ENCODE data around the gene ABCB9.
A peak's percentile ranks its signal among the peaks of the same experiment; 100 is the strongest.

Gene ABCB9

DNA sequence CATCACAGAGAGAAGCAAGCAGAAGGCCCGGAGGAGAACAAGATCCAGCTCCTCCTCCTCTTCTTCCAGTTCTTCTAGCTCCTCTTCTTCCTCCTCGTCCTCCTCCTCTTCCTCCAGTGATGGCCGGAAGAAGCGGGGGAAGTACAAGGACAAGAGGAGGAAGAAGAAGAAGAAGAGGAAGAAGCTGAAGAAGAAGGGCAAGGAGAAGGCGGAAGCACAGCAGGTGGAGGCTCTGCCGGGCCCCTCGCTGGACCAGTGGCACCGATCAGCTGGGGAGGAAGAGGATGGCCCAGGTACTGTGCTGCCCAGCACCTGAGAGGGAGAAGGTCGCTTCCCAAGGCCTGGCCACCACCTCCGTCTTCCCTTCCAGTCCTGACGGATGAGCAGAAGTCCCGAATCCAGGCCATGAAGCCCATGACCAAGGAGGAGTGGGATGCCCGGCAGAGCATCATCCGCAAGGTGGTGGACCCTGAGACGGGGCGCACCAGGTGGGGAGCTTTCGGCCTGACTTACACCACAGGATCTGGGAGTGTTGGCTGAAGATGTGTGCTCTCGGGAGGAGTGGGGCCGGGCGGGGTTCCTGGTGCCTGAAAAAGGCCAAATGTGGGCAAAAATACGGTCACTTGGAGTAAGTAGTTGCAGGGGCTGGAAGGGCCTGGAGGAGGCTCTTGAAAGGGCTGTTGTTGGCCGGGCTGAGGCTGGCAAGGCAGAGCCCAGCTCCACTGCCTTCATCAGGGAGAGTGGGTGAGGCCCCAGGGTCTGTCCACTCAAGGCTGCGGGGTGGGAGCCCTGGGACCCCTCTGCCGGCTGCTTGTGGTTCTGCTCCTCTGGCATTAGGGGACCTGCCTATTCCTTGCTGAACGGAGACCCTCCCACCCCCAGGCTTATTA, 15.6 kb upstream of the ABCB9 start:
- no peak for DNase-seq (ENCODE audit: low read depth)

DNA sequence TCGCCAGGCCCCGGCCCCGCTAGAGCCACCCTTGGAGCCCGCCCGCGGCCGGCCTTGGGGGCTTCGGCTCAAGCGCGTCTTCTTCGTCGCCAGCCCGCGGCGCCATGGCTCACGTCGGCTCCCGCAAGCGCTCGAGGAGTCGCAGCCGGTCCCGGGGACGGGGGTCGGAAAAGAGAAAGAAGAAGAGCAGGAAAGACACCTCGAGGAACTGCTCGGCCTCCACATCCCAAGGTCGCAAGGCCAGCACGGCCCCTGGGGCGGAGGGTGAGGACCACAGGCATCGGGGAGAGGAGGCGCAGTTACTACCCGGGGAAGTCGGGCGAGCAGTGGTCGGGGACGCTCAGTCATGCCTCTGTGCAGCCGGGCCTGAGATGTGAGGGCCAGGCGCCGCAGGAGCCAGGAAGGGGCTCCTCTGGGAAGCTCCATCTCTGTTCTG, 14.8 kb upstream of the ABCB9 start:
- DNase-seq (ENCODE audit: low read depth), result no peak

DNA sequence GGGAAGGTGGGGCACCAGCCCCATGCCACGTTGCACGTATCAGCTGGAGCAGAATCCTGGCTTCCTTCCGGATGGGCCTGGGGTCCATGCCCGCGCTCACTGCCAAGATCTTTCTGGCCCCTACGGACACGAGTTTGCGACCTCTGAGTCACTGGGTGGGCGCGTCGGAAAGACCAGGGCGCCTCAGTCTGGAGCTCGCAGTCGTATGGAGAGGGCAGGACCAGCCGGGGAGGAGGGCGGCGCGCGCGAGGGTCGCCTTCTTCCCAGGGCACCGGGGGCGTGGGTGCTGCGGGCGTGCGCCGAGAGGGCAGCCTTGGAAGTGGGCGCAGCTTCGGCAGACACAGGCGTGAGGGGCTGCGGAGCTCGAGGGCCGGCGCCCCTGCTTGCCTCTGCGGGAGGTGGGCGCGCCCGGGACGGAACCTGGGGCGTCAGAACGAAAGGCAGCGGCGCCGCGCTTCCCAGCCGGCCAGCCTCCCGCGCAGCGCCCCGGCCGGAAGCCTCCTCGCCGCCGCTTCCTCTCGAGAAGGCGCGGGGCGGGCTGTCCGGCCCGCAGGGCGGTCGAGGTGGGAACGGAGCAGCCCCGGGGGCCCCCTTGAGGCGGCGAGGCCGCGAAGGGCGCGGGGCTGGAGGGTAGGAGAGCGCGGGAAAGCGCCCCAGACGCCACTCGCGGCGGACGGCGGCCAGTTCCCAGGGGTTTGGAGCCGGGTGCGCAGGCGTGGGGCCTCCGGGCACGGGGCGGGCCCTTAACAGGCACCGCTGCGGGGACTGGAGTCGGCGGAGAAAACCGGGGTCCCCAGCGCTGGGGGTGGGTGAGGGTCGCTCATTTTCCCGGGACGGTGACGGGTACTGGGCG, 14.1 kb upstream of the ABCB9 start, which contains the start of gene ARL6IP4:
TSS of gene ARL6IP4 (plus strand) at position 499 of the 853 bp plus-strand sequence. CDS start 459 bp downstream, outside the sequence.
- peak; percentile 43 for DNase-seq (ENCODE audit: low read depth)

DNA sequence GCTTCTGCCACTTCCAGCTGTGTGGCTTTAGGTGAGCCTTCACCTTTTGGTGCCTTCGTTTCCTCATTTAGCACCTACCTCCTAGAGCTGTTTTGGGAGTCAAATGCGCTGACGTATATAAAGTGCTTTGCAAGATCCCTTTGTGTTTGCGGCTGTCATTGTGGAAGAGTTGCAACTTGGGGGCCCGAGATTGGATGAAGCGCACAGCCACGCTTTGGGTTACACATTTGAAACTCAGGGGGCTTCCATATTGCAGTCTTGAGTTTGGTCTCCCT, 13.6 kb upstream of the ABCB9 start:
- DNase-seq (ENCODE audit: low read depth), result no peak

DNA sequence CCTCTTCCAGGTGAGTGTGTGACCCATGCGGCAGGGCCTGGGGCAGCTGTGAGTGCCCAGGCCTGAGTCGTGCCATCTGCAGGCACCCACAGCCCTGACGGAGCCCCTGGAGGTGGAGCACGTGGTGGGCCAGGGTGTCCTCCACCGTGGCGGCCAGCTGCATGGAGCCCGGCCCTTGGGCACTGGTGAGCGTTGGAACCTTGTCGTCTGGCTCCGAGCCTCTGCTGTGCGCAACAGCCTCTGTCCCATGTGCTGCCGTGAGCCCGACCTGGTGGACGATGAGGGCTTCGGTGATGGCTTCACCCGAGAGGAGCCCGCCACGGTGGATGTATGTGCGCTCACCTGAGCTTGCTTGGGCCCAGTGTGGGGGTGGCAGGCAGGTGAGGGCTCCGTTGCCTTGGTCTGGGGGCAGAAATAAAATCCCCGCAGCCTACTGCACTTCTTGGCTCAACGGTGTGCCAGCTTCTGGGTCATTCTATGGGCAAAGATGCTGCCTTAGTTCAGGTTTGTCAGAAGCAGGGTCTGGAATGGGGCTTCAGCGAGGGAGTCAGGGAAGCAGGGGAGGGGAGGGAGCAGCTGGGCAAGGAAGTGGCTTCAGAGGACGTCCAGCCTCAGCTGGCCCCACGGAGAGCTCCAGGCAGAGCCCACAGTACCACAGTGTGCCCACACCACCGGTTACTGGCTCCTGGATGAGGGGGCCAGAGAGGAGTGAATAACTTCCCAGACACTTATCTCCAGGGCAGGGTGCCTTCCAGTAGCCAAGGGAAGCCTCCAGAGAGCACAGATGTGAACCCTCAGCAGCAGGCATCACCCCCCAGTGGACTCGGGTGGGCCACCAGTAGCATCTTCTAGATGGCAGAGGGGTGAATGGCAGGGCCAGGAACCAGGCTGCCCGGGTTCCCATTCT, 13.0 kb upstream of the ABCB9 start:
- no peak for DNase-seq (ENCODE audit: low read depth)

- DNase-seq (ENCODE audit: low read depth), result no peak
Measured at GRCh38 chr12:122978507-122978955, 12.3 kb upstream of the ABCB9 start.

- no peak for DNase-seq (ENCODE audit: low read depth)
Measured at GRCh38 chr12:122977655-122978392, 11.6 kb upstream of the ABCB9 start.

DNA sequence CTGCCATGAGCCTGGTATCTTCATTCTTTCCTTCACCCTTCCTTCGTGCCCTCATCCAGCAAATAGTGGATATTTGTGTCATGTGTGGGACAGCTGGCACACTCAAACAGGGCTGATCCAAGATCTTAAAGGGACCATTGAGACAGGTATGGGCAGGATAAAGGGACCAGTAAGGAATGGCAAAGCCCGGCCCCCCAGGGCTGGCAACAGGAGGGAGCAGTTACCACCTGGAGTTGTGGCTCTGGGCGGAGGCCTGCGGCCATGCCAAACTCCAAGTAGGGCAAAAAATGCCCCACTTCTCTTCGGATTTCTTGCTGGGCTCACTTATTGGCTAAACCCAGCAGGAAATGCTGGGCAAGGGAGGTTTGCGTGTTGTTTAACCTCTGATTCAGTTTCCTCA, 10.9 kb upstream of the ABCB9 start:
- no peak for DNase-seq (ENCODE audit: low read depth)

DNA sequence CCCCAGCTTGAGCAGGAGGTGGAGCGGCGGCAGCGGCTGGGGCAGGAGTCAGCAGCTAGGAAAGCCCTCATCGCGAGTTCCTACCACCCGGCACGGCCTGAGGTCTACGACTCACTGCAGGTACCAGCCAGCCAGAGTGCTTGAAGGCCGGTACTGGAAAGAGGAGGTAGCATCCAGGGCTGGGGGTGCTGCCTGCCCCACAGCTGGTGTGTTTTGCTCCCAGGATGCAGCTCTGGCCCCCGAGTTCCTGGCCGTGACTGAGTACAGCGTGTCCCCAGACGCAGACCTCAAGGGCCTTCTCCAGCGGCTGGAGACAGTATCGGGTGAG, 10.3 kb upstream of the ABCB9 start:
- DNase-seq (ENCODE audit: low read depth), result no peak

DNA sequence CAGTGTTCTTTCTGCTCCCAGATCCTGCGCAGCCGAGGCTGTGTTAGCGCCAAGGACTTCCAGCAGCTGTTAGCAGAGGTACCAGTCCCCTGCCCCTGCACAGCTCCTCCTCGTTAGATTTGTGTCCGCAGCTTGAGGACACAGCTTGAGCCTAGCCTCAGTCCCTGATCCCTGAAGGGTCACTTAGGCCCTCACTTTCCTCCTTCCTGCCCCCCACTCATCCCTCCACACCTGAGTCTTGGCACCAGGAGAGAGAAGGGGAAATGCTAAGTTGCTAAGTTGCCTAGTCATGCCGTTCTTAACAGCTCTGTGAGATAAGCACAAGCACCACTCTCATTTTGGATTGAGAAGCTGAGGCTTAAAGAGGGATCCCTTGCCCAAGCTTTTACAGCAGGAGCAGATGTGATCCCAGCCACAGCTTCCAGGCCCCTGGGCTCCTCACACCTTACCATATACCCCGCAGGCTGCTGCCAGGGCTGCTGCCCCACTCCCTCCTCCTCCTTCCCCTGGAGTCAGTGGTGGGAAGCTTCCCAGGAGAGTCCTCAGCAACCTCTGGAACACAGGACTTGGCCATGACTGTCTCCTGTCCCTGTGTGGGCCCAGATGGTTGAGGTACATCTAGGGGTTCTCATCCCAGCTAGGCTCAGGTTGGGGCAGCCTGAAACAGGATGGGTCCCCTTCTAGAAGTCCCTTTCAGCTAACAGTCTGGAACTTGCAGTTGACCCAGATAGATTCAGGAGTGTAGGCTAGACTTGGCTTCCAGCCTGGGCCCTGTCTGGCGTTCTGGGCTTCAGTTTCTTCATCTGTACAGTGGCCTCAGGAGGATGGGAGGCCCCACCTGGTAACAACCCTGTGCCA, 9.8 kb upstream of the ABCB9 start:
- DNase-seq (ENCODE audit: low read depth), result no peak

DNA sequence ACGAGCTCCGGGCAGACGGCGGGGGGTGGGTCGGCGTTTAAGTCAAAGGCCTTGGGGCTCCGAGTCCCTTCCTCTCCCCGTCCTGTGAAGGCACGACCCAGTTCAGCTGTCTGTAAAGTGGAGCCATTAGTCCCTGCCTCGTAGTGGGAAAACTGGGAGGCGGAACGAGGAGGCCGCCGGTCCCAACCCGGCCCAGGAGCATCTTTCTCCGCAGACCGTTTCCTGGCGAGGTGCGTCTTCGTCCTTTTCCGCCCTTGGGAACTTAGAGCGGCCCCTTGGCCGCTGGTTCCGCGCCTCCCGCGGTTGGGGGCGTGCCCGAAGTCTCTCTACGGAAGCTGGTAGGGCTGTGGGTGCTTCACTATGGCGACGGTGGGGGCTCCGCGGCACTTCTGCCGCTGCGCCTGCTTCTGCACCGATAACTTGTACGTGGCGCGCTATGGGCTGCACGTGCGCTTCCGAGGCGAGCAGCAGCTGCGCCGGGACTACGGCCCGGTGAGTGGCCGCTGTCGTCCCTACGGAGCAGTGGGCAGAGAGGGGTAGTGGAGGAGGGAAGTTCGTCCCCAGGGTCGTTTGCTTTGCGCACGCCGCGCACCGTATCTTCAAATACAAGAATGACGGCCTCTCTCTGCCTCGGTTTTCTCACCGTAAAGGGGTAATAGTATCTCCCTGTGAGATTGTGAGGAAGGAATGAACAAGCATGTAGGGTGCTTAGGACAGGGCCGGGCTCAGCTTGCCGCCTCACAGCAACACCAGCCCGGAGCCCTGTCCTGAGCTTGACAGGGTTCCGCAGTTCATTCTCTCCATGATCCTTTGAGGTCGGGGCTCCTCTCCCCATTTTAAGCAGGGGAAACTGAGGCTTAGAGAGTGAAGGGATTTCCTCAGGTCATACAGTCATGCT, 8.9 kb upstream of the ABCB9 start, which contains the start of gene OGFOD2:
TSS of gene OGFOD2 (plus strand) at position 353 of the 898 bp plus-strand sequence. CDS start at position 361, 8 bp downstream.
- peak; percentile 87 for DNase-seq (ENCODE audit: low read depth)

- peak; percentile 98 for DNase-seq (ENCODE audit: low read depth)
Measured at GRCh38 chr12:122974274-122974891, 8.1 kb upstream of the ABCB9 start.

DNA sequence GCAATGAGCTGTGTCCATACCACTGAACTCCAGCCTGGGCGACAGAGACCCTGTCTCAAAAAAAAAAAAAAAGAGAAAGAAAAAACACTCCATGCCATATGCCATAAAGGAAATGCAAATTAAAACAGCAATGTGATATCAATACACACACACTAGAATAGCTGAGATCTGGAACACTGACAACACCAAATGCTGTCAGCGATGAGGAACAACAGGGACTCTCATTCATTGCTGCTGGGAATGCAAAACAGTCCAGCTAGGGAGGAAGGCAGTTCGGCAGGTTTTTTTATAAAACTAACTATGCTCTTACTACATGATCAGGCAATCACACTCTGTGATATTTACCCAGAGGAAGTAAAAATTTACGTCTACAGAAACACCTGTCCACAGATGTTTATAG, 3.4 kb upstream of the ABCB9 start:
- DNase-seq (ENCODE audit: low read depth), result no peak

DNA sequence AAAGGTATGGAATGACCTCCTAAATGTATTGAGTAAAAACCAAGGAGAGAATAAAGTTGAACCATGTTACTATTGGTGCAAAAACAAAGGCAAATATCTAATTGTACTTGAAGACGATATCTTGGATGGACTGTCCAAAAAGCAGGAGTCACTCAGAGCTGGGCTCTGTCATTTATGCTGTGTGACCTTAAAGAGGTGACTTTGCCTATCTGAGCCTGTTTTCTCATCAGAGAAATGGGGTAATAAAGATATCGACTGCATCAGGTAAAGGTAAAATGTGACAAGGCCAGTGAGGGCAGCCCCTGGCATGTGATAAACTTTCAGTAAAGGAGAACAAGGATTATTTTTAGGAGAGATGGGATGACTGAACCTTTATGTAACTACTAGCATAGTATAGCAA, 1.8 kb upstream of the ABCB9 start:
- DNase-seq (ENCODE audit: low read depth), result no peak

GRCh38 chr12:122966743-122967550, 684 bp upstream of the ABCB9 start:
- DNase-seq (ENCODE audit: low read depth), result no peak

DNA sequence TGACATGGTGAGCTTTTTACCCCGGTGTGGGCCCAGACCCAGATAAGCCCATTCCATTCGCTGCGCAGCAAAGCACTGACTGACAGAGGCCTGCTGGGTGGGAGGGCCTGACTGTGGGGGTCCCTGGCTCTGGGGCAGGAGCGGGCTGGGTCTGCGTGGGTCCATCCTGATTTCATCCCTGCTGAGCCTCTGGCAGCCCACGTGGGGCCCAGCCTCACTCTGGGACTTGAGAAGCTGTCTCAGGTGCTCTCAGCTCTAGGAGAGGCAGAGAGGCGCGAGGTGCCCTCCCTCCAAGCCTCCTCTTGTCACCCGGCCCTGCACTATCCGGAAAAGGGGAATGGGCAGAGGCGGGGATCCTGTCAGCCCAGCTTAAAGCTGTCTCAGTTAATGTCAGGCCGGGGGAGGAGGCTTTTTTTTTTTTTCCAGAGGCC, 927 bp downstream of the ABCB9 start:
- DNase-seq (ENCODE audit: low read depth), result no peak

GRCh38 chr12:122964439-122965257, 1.6 kb downstream of the ABCB9 start:
- no peak for DNase-seq (ENCODE audit: low read depth)
